Iris pigment epithelial cell (primary cell): ENCODE results near the gene TAS1R2.
"Not testable (repeated sequence)": the region's sequence is repeated elsewhere in the genome, so short reads cannot be mapped to it uniquely, and the experiment has no call there.

Source experiments
- DNase-seq: peaks from one replicate; pipeline ENCODE4 v3.0.0-alpha.2; 2011; ENCODE audit warnings: low read depth

TAS1R2 gene

GRCh38 chr1:18868801-18869424, 9.5 kb upstream of the TAS1R2 start:
- no peak for DNase-seq

GRCh38 chr1:18868354-18868753, 8.9 kb upstream of the TAS1R2 start:
- DNase-seq = no peak

- no peak for DNase-seq
These were observed 7.4 kb upstream of the TAS1R2 start for GRCh38 chr1:18866846-18867245.

- no peak for DNase-seq
These were observed 6.9 kb upstream of the TAS1R2 start for GRCh38 chr1:18866314-18866713.

- DNase-seq = no peak
These were observed 5.7 kb upstream of the TAS1R2 start for GRCh38 chr1:18865176-18865575.

- DNase-seq = no peak
These were observed 2.1 kb upstream of the TAS1R2 start for GRCh38 chr1:18861590-18861989.

GRCh38 chr1:18861082-18861481, 1.6 kb upstream of the TAS1R2 start:
- no peak for DNase-seq

GRCh38 chr1:18858070-18858688, 1.3 kb downstream of the TAS1R2 start:
- no peak for DNase-seq

GRCh38 chr1:18856435-18856834, 3.0 kb downstream of the TAS1R2 start:
- DNase-seq = no peak

- no peak for DNase-seq
These were observed 3.9 kb downstream of the TAS1R2 start for GRCh38 chr1:18855573-18855972.

GRCh38 chr1:18854331-18855025, 5.0 kb downstream of the TAS1R2 start:
- no peak for DNase-seq

GRCh38 chr1:18852501-18852900, 7.0 kb downstream of the TAS1R2 start:
- DNase-seq = no peak

- no peak for DNase-seq
These were observed 10.2 kb downstream of the TAS1R2 start for GRCh38 chr1:18849261-18849711.

GRCh38 chr1:18847723-18848122, 11.7 kb downstream of the TAS1R2 start:
- not testable (repeated sequence) for DNase-seq

GRCh38 chr1:18840145-18840544, 19.3 kb downstream of the TAS1R2 start:
- DNase-seq = no peak

- DNase-seq = no peak
These were observed 22.8 kb downstream of the TAS1R2 start for GRCh38 chr1:18836654-18837053.

GRCh38 chr1:18832319-18832718, 27.1 kb downstream of the TAS1R2 start:
- not testable (repeated sequence) for DNase-seq

GRCh38 chr1:18831656-18832055, 27.8 kb downstream of the TAS1R2 start:
- no peak for DNase-seq

- DNase-seq = no peak
These were observed 28.9 kb downstream of the TAS1R2 start for GRCh38 chr1:18830596-18830995.

GRCh38 chr1:18829671-18830070, 29.8 kb downstream of the TAS1R2 start:
- DNase-seq = no peak

- DNase-seq = no peak
These were observed 31.2 kb downstream of the TAS1R2 start for GRCh38 chr1:18828224-18828623.

- no peak for DNase-seq
These were observed 36.0 kb downstream of the TAS1R2 start for GRCh38 chr1:18823438-18823837.
